ENCODE data around the gene GPR158.

The GPR158 gene

GRCh38 chr10:25245165-25245564 lies 70.4 kb downstream of the GPR158 start:
- Histone ChIP-seq H3K4me2 (ENCODE audit: insufficient read depth, low read length) (no peak overlapping the region), H3K4me1 (ENCODE audit: insufficient read depth, low read length) (no peaks in the 10 kb centered on the region), H3K79me2 (ENCODE audit: insufficient read depth, low read length) (no peaks in the 10 kb centered on the region), H4K20me1 (ENCODE audit: insufficient read depth, low read length) (no peaks in the 10 kb centered on the region), H3K9me3 (ENCODE audit: insufficient read depth, low read length, severe bottlenecking) (no peaks in the 10 kb centered on the region), H2AFZ (ENCODE audit: low read depth, low read length) (no peak overlapping the region), H3K9ac (ENCODE audit: low read depth, low read length) (no peak overlapping the region), H3K4me3 (ENCODE audit: low read depth in 1 of 2, low read length in 2 of 2) (no peak overlapping the region), H3K36me3 (ENCODE audit: insufficient read depth, low read length) (no peaks in the 10 kb centered on the region), H3K27ac (ENCODE audit: low read length) (no peak overlapping the region), H3K27me3 (ENCODE audit: insufficient read depth, low read length, poor library complexity) (no peaks in the 10 kb centered on the region)
- TF ChIP-seq CTCF (IDR thresholded peaks at IDR 0.05; ENCODE audit: borderline replicate concordance, extremely low read depth, low read length, poor library complexity, severe bottlenecking) (no peak), EZH2 (IDR thresholded peaks at IDR 0.05; ENCODE audit: borderline replicate concordance, low read depth, low read length, severe bottlenecking) (no peak)
- DNase-seq (no peak), ATAC-seq (ENCODE audit: insufficient read depth, low read depth) (no peak)

GRCh38 chr10:25257646-25258045 lies 82.8 kb downstream of the GPR158 start:
- Histone ChIP-seq H3K79me2 (ENCODE audit: insufficient read depth, low read length) (no peaks in the 10 kb centered on the region), H3K4me3 (ENCODE audit: low read depth in 1 of 2, low read length in 2 of 2) (no peak overlapping the region), H3K4me2 (ENCODE audit: insufficient read depth, low read length) (no peak overlapping the region), H3K4me1 (ENCODE audit: insufficient read depth, low read length) (no peaks in the 10 kb centered on the region), H3K9ac (ENCODE audit: low read depth, low read length) (no peak overlapping the region), H2AFZ (ENCODE audit: low read depth, low read length) (no peak overlapping the region), H3K9me3 (ENCODE audit: insufficient read depth, low read length, severe bottlenecking) (no peaks in the 10 kb centered on the region), H4K20me1 (ENCODE audit: insufficient read depth, low read length) (no peaks in the 10 kb centered on the region), H3K27me3 (ENCODE audit: insufficient read depth, low read length, poor library complexity) (no peaks in the 10 kb centered on the region), H3K36me3 (ENCODE audit: insufficient read depth, low read length) (no peaks in the 10 kb centered on the region), H3K27ac (ENCODE audit: low read length) (no peak overlapping the region)
- ATAC-seq (ENCODE audit: insufficient read depth, low read depth), result no peak
- DNase-seq, result no peak
- TF ChIP-seq CTCF (IDR thresholded peaks at IDR 0.05; ENCODE audit: borderline replicate concordance, extremely low read depth, low read length, poor library complexity, severe bottlenecking) (no peak), EZH2 (IDR thresholded peaks at IDR 0.05; ENCODE audit: borderline replicate concordance, low read depth, low read length, severe bottlenecking) (no peak)

- H2AFZ ChIP-seq (ENCODE audit: low read depth, low read length), result no peak overlapping the region
- no peaks in the 10 kb centered on the region for H4K20me1 ChIP-seq (ENCODE audit: insufficient read depth, low read length)
- no peaks in the 10 kb centered on the region for H3K4me1 ChIP-seq (ENCODE audit: insufficient read depth, low read length)
- no peaks in the 10 kb centered on the region for H3K36me3 ChIP-seq (ENCODE audit: insufficient read depth, low read length)
- no peak overlapping the region for H3K27ac ChIP-seq (ENCODE audit: low read length)
- H3K27me3 ChIP-seq (ENCODE audit: insufficient read depth, low read length, poor library complexity), result no peaks in the 10 kb centered on the region
- H3K9me3 ChIP-seq (ENCODE audit: insufficient read depth, low read length, severe bottlenecking), result no peaks in the 10 kb centered on the region
- no peak for DNase-seq
- TF ChIP-seq EZH2 (IDR thresholded peaks at IDR 0.05; ENCODE audit: borderline replicate concordance, low read depth, low read length, severe bottlenecking), result no peak
- no peak for TF ChIP-seq CTCF (IDR thresholded peaks at IDR 0.05; ENCODE audit: borderline replicate concordance, extremely low read depth, low read length, poor library complexity, severe bottlenecking)
- H3K4me3 ChIP-seq (ENCODE audit: low read depth in 1 of 2, low read length in 2 of 2), result no peak overlapping the region
- H3K9ac ChIP-seq (ENCODE audit: low read depth, low read length), result no peak overlapping the region
- H3K79me2 ChIP-seq (ENCODE audit: insufficient read depth, low read length), result no peaks in the 10 kb centered on the region
- no peak for ATAC-seq (ENCODE audit: insufficient read depth, low read depth)
- H3K4me2 ChIP-seq (ENCODE audit: insufficient read depth, low read length), result no peak overlapping the region
Measured at GRCh38 chr10:25261110-25261509, 86.3 kb downstream of the GPR158 start.

GRCh38 chr10:25261558-25261957 lies 86.8 kb downstream of the GPR158 start:
- H3K9me3 ChIP-seq (ENCODE audit: insufficient read depth, low read length, severe bottlenecking), result no peaks in the 10 kb centered on the region
- H3K9ac ChIP-seq (ENCODE audit: low read depth, low read length), result no peak overlapping the region
- TF ChIP-seq EZH2 (IDR thresholded peaks at IDR 0.05; ENCODE audit: borderline replicate concordance, low read depth, low read length, severe bottlenecking) (no peak), CTCF (IDR thresholded peaks at IDR 0.05; ENCODE audit: borderline replicate concordance, extremely low read depth, low read length, poor library complexity, severe bottlenecking) (no peak)
- no peak overlapping the region for H3K4me3 ChIP-seq (ENCODE audit: low read depth in 1 of 2, low read length in 2 of 2)
- no peak overlapping the region for H3K27ac ChIP-seq (ENCODE audit: low read length)
- H3K36me3 ChIP-seq (ENCODE audit: insufficient read depth, low read length), result no peaks in the 10 kb centered on the region
- H3K4me2 ChIP-seq (ENCODE audit: insufficient read depth, low read length), result no peak overlapping the region
- ATAC-seq (ENCODE audit: insufficient read depth, low read depth) (no peak), DNase-seq (no peak)
- no peaks in the 10 kb centered on the region for H4K20me1 ChIP-seq (ENCODE audit: insufficient read depth, low read length)
- no peaks in the 10 kb centered on the region for H3K27me3 ChIP-seq (ENCODE audit: insufficient read depth, low read length, poor library complexity)
- H3K4me1 ChIP-seq (ENCODE audit: insufficient read depth, low read length), result no peaks in the 10 kb centered on the region
- no peaks in the 10 kb centered on the region for H3K79me2 ChIP-seq (ENCODE audit: insufficient read depth, low read length)
- no peak overlapping the region for H2AFZ ChIP-seq (ENCODE audit: low read depth, low read length)
